Tibial nerve (tissue), 4 donors: ENCODE data around the gene BIK.

Source experiments
- EP300 ChIP-seq, 2 donors: sonication (generic); formaldehyde crosslinking; IDR thresholded peaks; one replicate each; pipeline ENCODE4 v1.6.1; 2017; ENCODE audit warnings: antibody characterized with exemption in 2 of 2, mild to moderate bottlenecking in 1 of 2
- POLR2A ChIP-seq, 2 donors: fragments of 450-650 bp; IDR thresholded peaks; one replicate each; pipeline ENCODE4 v1.6.1; 2017; ENCODE audit warnings: antibody characterized with exemption in 2 of 2, mild to moderate bottlenecking in 2 of 2, moderate library complexity in 2 of 2
- TF ChIP-seq, protein P1 (sequence below), 5 experiments: fragments of 200-600 bp in 3 of 5; fragments of 450-650 bp in 2 of 5; sonication (generic) in 3 of 5; IDR thresholded peaks; one replicate each; pipeline ENCODE4 v1.5.1; 2016 to 2019; ENCODE audit warnings: antibody characterized with exemption in 5 of 5, mild to moderate bottlenecking in 3 of 5, moderate library complexity in 2 of 5

DNA sequence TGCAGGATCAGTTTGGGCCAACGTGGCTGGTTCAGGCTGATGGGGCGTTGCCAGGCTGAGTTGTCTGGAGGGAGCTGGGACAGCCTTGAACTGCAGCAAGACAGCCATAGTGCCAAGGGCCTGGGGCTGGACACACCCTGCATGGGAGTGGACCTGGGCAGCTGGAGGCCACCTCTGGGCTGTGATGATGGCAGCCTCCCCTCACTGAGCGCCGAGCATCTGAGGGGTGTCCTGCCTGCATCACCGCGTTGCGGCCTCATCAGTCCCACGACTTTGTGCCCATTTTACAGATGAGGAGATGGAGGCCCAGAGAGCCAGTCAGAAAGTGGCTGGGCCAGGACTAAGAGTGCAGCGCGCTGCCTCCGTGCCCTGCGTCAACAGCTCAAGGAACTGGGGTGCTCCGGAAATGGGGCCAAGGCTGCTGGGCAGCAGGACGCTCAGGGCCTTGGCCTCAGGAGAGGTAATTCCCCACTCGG is 40.2 kb downstream of the BIK start:
- TF ChIP-seq, protein P1, sequence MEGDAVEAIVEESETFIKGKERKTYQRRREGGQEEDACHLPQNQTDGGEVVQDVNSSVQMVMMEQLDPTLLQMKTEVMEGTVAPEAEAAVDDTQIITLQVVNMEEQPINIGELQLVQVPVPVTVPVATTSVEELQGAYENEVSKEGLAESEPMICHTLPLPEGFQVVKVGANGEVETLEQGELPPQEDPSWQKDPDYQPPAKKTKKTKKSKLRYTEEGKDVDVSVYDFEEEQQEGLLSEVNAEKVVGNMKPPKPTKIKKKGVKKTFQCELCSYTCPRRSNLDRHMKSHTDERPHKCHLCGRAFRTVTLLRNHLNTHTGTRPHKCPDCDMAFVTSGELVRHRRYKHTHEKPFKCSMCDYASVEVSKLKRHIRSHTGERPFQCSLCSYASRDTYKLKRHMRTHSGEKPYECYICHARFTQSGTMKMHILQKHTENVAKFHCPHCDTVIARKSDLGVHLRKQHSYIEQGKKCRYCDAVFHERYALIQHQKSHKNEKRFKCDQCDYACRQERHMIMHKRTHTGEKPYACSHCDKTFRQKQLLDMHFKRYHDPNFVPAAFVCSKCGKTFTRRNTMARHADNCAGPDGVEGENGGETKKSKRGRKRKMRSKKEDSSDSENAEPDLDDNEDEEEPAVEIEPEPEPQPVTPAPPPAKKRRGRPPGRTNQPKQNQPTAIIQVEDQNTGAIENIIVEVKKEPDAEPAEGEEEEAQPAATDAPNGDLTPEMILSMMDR (IDR thresholded peaks at IDR 0.05), result no peak
- TF ChIP-seq POLR2A (IDR thresholded peaks at IDR 0.05) (no peak), EP300 (IDR thresholded peaks at IDR 0.05) (no peak)
